ENCODE measurements around the gene KLHL1. TPM values are rescaled to one million over a fixed set of nuclear protein-coding genes. Genes with fewer than 3 reads are reported as not detected.

KLHL1 gene
- total and polyA plus RNA-seq, 2 of the 4 experiments (the other 2 are of a cell fraction) = not detected

DNA sequence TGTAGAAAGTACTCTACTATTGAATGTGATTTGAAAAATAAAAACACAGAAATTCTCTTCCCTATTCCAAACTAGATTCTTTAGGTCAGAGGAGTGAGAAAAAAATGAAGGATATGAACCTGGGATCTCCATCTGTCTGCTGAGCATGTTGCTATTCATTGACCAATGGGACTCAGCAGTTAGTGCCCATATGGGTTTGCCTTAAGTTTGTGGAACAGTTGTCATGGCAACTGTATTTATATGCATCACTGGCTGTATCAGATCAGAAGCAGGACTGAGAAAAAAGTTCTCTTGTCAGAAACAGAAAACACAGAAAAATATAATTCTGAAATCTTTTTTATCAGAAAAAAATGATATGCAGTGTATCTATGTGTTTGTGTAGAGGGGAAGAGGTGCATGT lies 74.0 kb downstream of the KLHL1 start:
- ChIA-PET CTCF (no interaction called here), POLR2A (ENCODE audit: unreplicated experiment) (no interaction called here)
- Histone ChIP-seq H3K27me3 (ENCODE audit: control insufficient read depth, insufficient read depth, low read length) (no peaks in the 10 kb centered on the region), H3K27ac (ENCODE audit: insufficient read depth, low read length) (no peak overlapping the region), H2BK15ac (ENCODE audit: low read depth, low read length) (no peak overlapping the region), H3K14ac (replicated peaks; ENCODE audit: low read depth, low read length) (no peak overlapping the region), H3K9me1 (ENCODE audit: insufficient read depth, low read length) (no peaks in the 10 kb centered on the region), H3K9ac (ENCODE audit: low read depth, low read length) (no peak overlapping the region), H2AK5ac (ENCODE audit: low read depth, low read length) (no peak overlapping the region), H4K91ac (ENCODE audit: insufficient read depth, low read depth, low read length) (no peak overlapping the region), H3K9me3 (ENCODE audit: control insufficient read depth, insufficient read depth, low read length) (peaks cover 5% of the 10 kb centered on the region), H3K4ac (ENCODE audit: low read depth, low read length) (no peak overlapping the region), H3K79me1 (ENCODE audit: low read depth in 1 of 2, low read length in 2 of 2) (no peaks in the 10 kb centered on the region), H4K20me1 (ENCODE audit: insufficient read depth, low read length) (no peaks in the 10 kb centered on the region), H2AK9ac (replicated peaks; ENCODE audit: low read depth, low read length, poor library complexity) (no peak overlapping the region), H3K23ac (ENCODE audit: low read depth, low read length) (no peak overlapping the region), H2BK20ac (ENCODE audit: low read depth, low read length) (no peak overlapping the region), H3K56ac (ENCODE audit: extremely low read depth, insufficient read depth, low read length) (no peak overlapping the region), H4K5ac (ENCODE audit: low read depth, low read length) (no peak overlapping the region), H3K4me1 (ENCODE audit: control insufficient read depth, insufficient read depth, low read length) (no peaks in the 10 kb centered on the region), H3K4me3 (ENCODE audit: insufficient read depth, low read depth, low read length) (no peak overlapping the region), H3K36me3 (ENCODE audit: control insufficient read depth, insufficient read depth, low read length) (no peaks in the 10 kb centered on the region), H2BK5ac (ENCODE audit: low read depth, low read length, poor library complexity, severe bottlenecking) (no peak overlapping the region), H2AFZ (replicated peaks; ENCODE audit: low read length, poor library complexity) (no peak overlapping the region), H4K8ac (ENCODE audit: low read depth in 2 of 2, low read length in 2 of 2) (no peak overlapping the region), H3K4me2 (ENCODE audit: low read depth, low read length) (no peak overlapping the region), H2BK120ac (ENCODE audit: low read depth, low read length) (no peak overlapping the region), H3K18ac (ENCODE audit: low read depth, low read length) (no peak overlapping the region)
- in situ Hi-C loops (cut with MboI; ENCODE audit: low sequenced_read_pairs) (no loop called here), intact Hi-C loops (cut with micrococcal nuclease) (no loop called here), dilution Hi-C loops (cut with HindIII; ENCODE audit: low sequenced_read_pairs, unreplicated experiment) (no loop called here)
- DNase-seq = no peak
- no peak for ATAC-seq (ENCODE audit: low read depth)
- TF ChIP-seq RAD21 (IDR thresholded peaks at IDR 0.05; ENCODE audit: low read length) (no peak), FOS (IDR thresholded peaks at IDR 0.05; ENCODE audit: low read depth, low read length) (no peak), CEBPB (IDR thresholded peaks at IDR 0.05; ENCODE audit: low read depth, low read length) (no peak), NFE2L2 (IDR thresholded peaks at IDR 0.05; ENCODE audit: low read depth, low read length) (no peak), MAFK (IDR thresholded peaks at IDR 0.05; ENCODE audit: low read depth, low read length) (no peak), POLR2A (IDR thresholded peaks at IDR 0.05; ENCODE audit: low read depth, low read length) (no peak), CHD1 (IDR thresholded peaks at IDR 0.05; ENCODE audit: low read depth, low read length) (no peak), RFX5 (IDR thresholded peaks at IDR 0.05; ENCODE audit: low read depth, low read length) (no peak), MXI1 (IDR thresholded peaks at IDR 0.05; ENCODE audit: borderline replicate concordance, low read depth, low read length) (no peak), RCOR1 (IDR thresholded peaks at IDR 0.05; ENCODE audit: insufficient replicate concordance, low read length) (no peak), BHLHE40 (IDR thresholded peaks at IDR 0.05; ENCODE audit: low read depth, low read length) (no peak)
- TF ChIP-seq, protein P1, sequence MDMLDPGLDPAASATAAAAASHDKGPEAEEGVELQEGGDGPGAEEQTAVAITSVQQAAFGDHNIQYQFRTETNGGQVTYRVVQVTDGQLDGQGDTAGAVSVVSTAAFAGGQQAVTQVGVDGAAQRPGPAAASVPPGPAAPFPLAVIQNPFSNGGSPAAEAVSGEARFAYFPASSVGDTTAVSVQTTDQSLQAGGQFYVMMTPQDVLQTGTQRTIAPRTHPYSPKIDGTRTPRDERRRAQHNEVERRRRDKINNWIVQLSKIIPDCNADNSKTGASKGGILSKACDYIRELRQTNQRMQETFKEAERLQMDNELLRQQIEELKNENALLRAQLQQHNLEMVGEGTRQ (IDR thresholded peaks at IDR 0.05; ENCODE audit: low read depth, low read length) = no peak
- no TSS peak for BruUV-seq (replicated peaks)
